GM21390 (cell line): Measurements from ENCODE around the gene DBR1.

Experiments
- ATAC-seq: cut with Tn5 transposase; IDR thresholded peaks from one replicate; pipeline ENCODE4 v1.9.1; 2021; ENCODE audit not compliant: unreplicated experiment

DBR1 gene

DNA sequence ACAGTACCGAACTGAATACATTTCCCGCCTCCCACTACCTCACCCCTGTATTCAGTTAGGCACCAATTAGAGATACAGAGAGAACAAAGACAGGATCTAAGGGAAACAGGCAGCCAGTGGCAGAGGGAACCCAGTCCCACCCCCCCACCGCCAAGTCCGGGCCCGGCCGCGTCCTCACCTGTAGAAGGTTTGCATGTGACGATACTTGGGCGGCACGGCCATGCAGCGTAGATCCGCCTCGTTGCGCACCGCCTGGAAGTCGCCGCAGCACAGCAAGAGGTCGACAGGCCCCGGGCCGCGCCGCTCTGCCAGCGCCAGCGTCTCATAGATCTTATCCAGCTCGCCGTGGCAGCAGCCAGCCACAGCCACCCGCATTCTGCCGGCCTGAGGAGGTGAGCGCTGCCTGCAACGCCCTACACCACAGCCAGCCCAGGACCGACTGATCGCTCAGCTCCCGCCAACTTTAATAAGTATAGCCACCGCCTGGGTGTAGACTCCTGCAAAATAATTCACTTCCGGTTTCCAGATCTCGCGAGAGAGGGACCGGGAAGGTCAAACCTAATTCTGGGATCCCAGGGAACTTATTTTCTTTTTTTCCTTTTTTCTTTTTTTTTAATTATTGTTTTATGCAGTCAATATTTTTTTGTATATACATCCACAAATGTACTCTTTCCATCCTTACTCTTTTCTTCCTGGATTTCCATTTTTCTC is at the start of gene DBR1:
TSS of gene DBR1 (minus strand) at position 501 of the 711 bp plus-strand sequence. CDS start at position 375, 126 bp downstream.
- ATAC-seq, result peak; percentile 93

- ATAC-seq, result no peak
Measured at GRCh38 chr3:138222942-138223287, 48.2 kb upstream of the DBR1 start.

GRCh38 chr3:138222131-138222941 is 47.6 kb upstream of the DBR1 start:
- ATAC-seq, result no peak

DNA sequence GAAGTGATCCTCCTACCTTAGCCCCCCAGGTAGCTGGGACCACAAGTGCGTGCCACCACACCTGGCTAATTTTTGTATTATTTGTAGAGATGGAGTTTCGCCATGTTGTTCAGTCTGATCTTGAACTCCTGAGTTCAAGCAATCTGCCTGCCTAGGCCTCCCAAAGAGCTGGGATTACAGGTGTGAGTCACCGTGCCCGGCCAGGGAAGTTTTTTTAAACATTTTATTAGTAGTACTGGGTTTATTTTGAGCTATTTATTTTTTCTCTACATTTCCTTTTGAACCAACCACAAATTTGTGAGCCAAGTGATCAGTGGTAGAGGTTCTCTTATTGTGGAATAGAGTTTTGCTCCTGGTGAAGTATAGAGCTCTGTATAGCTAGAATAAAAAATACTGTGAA is 46.1 kb upstream of the DBR1 start:
- ATAC-seq, result no peak

GRCh38 chr3:138220242-138220641 is 45.5 kb upstream of the DBR1 start:
- ATAC-seq, result no peak

DNA sequence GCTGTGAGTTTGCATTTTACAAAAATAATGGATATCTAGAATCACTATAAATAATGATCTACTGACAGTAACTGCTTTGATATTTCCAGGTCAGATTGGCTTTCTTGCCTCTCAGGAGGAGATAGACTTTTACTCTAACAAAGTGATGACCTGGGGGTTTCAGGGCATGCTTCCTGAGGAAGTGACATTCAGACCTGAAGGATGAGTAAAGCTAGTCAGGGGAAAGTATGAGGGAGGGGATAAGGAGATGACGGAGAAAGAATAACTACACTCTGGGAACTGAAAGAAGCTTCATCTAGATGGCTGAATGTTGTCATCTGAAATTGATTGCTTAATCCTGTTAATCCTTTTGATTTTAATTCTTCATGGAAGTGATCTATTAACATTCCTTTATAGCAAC is 44.5 kb upstream of the DBR1 start:
- ATAC-seq, result no peak

DNA sequence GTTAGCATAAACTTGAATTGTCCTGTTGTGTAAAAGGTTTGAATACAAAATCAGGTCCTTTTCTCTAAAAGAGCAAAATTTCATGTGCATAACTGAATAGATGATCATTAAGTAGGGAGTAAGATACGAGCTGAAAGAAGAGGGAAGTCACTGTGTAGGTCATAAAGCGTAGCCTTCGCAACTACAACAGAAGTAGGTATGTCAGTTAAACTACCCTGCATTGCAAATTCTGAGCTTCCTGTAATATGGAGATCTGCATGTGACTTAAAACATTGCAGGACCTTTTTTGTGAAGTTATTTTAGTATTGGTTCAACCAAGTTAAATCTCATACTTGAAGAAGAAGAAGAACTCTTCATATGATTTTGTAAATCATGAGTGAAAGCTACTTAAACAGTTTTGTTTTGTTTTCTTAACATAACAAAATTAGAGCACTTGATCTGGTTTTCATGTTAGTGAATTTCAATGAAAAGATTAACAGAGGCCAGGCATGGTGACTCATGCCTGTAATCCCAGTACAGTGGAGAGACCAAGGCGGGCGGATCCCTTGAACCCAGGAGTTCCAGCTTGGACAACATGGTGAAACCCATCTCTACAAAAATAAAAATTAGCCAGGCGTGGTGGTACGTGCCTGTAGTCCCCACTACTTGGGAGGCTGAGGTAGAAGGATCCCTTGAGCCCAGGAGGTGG is 38.8 kb upstream of the DBR1 start:
- no peak for ATAC-seq

- no peak for ATAC-seq
Measured at GRCh38 chr3:138210528-138210927, 35.8 kb upstream of the DBR1 start.

DNA sequence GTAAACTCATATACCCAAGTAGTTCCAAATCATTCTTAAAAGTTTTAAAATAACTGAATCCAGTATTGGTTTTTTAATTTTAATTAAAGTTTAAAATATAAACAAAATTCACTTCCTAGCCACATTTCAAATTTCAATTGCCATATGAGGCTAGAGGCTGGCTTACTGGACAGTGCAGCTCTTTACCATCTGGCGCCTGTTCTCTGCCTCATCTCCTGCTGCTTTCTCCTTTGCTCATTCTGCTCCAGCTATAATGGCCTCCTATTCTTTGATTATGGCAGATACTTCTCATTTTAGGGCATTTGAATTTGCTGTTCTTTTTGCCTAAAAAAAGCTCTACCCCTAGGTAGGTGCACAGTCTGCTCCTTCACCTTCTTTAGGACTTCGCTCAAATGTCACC is 31.5 kb upstream of the DBR1 start:
- ATAC-seq, result no peak

- ATAC-seq, result no peak
Measured at GRCh38 chr3:138205527-138205926, 30.8 kb upstream of the DBR1 start.

DNA sequence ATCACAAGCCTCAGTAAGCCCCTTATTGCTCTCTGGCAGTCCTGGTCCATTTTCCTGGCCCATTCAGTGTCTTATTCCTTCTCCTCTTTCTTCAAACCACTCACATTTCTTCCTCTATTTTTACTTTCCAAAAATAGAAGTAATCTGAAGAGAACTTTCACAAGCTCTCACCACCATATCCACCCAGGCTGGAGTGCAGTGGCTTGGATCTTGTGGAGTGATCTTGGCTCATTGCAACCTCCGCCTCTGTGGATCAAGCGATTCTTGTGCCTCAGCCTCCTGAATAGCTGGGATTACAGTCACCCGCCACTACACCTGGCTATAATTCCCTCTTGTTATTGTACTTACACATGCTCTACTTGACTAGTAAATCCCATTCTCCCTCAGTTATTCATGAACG is 29.2 kb upstream of the DBR1 start:
- no peak for ATAC-seq

GRCh38 chr3:138202945-138203701 is 28.4 kb upstream of the DBR1 start:
- ATAC-seq, result no peak

GRCh38 chr3:138200424-138200823 is 25.7 kb upstream of the DBR1 start:
- ATAC-seq, result no peak

DNA sequence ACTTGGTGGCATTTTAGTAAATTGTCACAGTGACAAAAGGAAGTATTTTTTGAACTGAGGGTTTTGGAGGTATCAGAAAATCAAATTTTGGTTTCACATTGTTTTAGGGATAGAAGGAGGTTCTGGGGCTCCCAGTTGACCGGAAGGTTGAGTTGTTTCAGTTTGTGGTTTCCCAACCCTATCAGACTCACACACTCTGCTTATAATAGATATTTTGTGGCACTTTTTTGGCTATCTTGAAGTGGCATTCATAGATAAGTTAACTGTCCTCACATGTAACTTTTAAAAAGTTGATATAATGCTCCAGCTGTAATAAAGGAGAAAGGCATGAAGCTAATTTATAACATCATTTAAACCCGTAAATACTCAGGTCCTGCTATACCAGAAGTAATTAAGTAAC is 25.1 kb upstream of the DBR1 start:
- peak; percentile 78 for ATAC-seq

GRCh38 chr3:138197524-138197923 is 22.8 kb upstream of the DBR1 start:
- no peak for ATAC-seq

- no peak for ATAC-seq
Measured at GRCh38 chr3:138197058-138197457, 22.3 kb upstream of the DBR1 start.

DNA sequence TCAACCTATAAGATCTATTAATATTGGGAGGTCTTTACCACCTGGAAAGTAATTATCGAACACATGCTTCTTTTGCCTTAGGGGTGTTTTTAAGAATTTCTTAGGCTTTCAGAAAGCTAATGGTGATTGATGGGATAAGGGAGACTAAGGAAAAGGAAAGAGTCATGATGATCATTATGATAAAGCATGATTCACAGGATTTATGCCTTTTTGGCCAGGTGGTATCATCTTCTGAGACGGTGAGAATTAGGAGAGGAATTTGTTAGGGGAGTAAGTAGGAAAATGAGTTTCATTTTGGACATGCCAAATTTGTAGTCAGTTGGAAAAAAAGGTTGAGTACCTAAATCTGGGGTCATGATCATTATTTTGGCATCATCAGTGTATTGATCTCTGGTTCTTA is 21.3 kb upstream of the DBR1 start:
- no peak for ATAC-seq

- ATAC-seq, result no peak
Measured at GRCh38 chr3:138195481-138195880, 20.8 kb upstream of the DBR1 start.

- ATAC-seq, result no peak
Measured at GRCh38 chr3:138188013-138188730, 13.5 kb upstream of the DBR1 start.

- ATAC-seq, result peak; percentile 66
Measured at GRCh38 chr3:138187296-138188012, 12.7 kb upstream of the DBR1 start, which contains the start of gene ARMC8. Gene ARMC8, plus strand, starts transcription at chr3:138187301. Its CDS starts 254 bp downstream, at chr3:138187555.
